ENCODE results near the gene UBE2H. TPM values are rescaled to one million over a fixed set of nuclear protein-coding genes. Genes with fewer than 3 reads are reported as not detected.

UBE2H gene
- total RNA-seq, 1 experiment from 2014 or later: 75.1 TPM

- Histone ChIP-seq H4K8ac (replicated peaks; ENCODE audit: insufficient read length, low read depth, low read length) (no peak overlapping the region), H2BK120ac (ENCODE audit: low read depth, low read length, poor library complexity, severe bottlenecking) (no peak overlapping the region), H4K20me1 (ENCODE audit: control insufficient read depth, insufficient read depth, insufficient read length) (no peaks in the 10 kb centered on the region), H3K79me1 (ENCODE audit: insufficient read depth, low read depth, low read length, poor library complexity, severe bottlenecking) (no peaks in the 10 kb centered on the region), H2AFZ (ENCODE audit: low read length) (no peak overlapping the region), H3K4me1 (ENCODE audit: insufficient read depth, low read length) (no peaks in the 10 kb centered on the region), H3T11ph (ENCODE audit: low read length) (no peak overlapping the region), H3K14ac (ENCODE audit: insufficient read depth, low read length) (no peak overlapping the region), H4K91ac (ENCODE audit: insufficient read length, low read depth, low read length) (no peak overlapping the region), H3K4me2 (ENCODE audit: insufficient read depth, insufficient read length, low read length) (no peak overlapping the region), H3K79me2 (ENCODE audit: insufficient read depth, low read length) (no peaks in the 10 kb centered on the region; the same call in 1 of the 2 replicates), H2BK15ac (ENCODE audit: low read depth, low read length) (no peak overlapping the region), H2BK12ac (ENCODE audit: insufficient read length, low read depth, low read length) (no peak overlapping the region), H3K27ac (ENCODE audit: insufficient read length, low read depth, low read length) (no peak overlapping the region), H2AK5ac (ENCODE audit: insufficient read length, low read length) (no peak overlapping the region), H3K4ac (ENCODE audit: low read depth, low read length) (no peak overlapping the region), H3K23ac (ENCODE audit: insufficient read length, low read depth, low read length) (no peak overlapping the region), H2BK5ac (ENCODE audit: insufficient read length, low read length) (no peak overlapping the region), H3K9ac (ENCODE audit: extremely low read depth, insufficient read length, low read length) (no peak overlapping the region), H3K27me3 (ENCODE audit: insufficient read depth, low read length) (no peaks in the 10 kb centered on the region), H3K56ac (ENCODE audit: insufficient read length, low read depth, low read length) (no peak overlapping the region), H3K9me3 (ENCODE audit: control insufficient read depth, low read depth, low read length) (no peaks in the 10 kb centered on the region), H3K23me2 (ENCODE audit: insufficient read length, low read depth, low read length, poor library complexity, severe bottlenecking) (no peaks in the 10 kb centered on the region), H4K5ac (ENCODE audit: insufficient read length, low read depth, low read length) (no peak overlapping the region), H2BK20ac (ENCODE audit: low read depth, low read length, poor library complexity, severe bottlenecking) (no peak overlapping the region), H3K18ac (ENCODE audit: insufficient read length, low read depth, low read length) (no peak overlapping the region)
- H3K4me1 Mint-ChIP-seq: no peaks in the 10 kb centered on the region
- no peaks in the 10 kb centered on the region for H3K36me3 Mint-ChIP-seq (ENCODE audit: insufficient read depth in 1 of 3, low read depth in 3 of 3)
- no peaks in the 10 kb centered on the region for H3K27me3 Mint-ChIP-seq (ENCODE audit: low read depth)
- H3K4me3 Mint-ChIP-seq: no peak overlapping the region
- no peak for DNase-seq
- no peak overlapping the region for H3K27ac Mint-ChIP-seq
- TF ChIP-seq, protein P1, sequence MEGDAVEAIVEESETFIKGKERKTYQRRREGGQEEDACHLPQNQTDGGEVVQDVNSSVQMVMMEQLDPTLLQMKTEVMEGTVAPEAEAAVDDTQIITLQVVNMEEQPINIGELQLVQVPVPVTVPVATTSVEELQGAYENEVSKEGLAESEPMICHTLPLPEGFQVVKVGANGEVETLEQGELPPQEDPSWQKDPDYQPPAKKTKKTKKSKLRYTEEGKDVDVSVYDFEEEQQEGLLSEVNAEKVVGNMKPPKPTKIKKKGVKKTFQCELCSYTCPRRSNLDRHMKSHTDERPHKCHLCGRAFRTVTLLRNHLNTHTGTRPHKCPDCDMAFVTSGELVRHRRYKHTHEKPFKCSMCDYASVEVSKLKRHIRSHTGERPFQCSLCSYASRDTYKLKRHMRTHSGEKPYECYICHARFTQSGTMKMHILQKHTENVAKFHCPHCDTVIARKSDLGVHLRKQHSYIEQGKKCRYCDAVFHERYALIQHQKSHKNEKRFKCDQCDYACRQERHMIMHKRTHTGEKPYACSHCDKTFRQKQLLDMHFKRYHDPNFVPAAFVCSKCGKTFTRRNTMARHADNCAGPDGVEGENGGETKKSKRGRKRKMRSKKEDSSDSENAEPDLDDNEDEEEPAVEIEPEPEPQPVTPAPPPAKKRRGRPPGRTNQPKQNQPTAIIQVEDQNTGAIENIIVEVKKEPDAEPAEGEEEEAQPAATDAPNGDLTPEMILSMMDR (conservative IDR thresholded peaks at IDR 0.05): no peak
- no peaks in the 10 kb centered on the region; a peak in 1 of 5 replicates for H3K9me3 Mint-ChIP-seq
- no CpG with 5 or more reads among the region's 5 CpGs for WGBS (ENCODE audit: extremely low coverage, insufficient read length, low lambda C conversion rate)
Measured at GRCh38 chr7:129998446-129998845, 45.7 kb upstream of the UBE2H start.
